T-helper 9 cell (primary cell): Measurements from ENCODE around the gene AFF3.

ENCODE experiments used
- DNase-seq: peaks from one replicate; pipeline ENCODE4 v3.0.0-alpha.2; 2020

The AFF3 gene

GRCh38 chr2:100041946-100042345, 100.4 kb downstream of the AFF3 start:
- DNase-seq = no peak

GRCh38 chr2:100041385-100041784, 101.0 kb downstream of the AFF3 start:
- no peak for DNase-seq

- no peak for DNase-seq
Observed at GRCh38 chr2:100040906-100041305, 101.5 kb downstream of the AFF3 start.

GRCh38 chr2:100039291-100039980, 103.0 kb downstream of the AFF3 start:
- no peak for DNase-seq

- DNase-seq = no peak
Observed at GRCh38 chr2:100038011-100038410, 104.4 kb downstream of the AFF3 start.

- DNase-seq = no peak
Observed at GRCh38 chr2:100036793-100037192, 105.6 kb downstream of the AFF3 start.

GRCh38 chr2:100036026-100036425, 106.4 kb downstream of the AFF3 start:
- no peak for DNase-seq

- DNase-seq = no peak
Observed at GRCh38 chr2:100034431-100034830, 108.0 kb downstream of the AFF3 start.

- DNase-seq = no peak
Observed at GRCh38 chr2:100033976-100034375, 108.4 kb downstream of the AFF3 start.

- DNase-seq = no peak
Observed at GRCh38 chr2:100031604-100032003, 110.8 kb downstream of the AFF3 start.

- no peak for DNase-seq
Observed at GRCh38 chr2:100029460-100029859, 112.9 kb downstream of the AFF3 start.

- DNase-seq = no peak
Observed at GRCh38 chr2:100021791-100022340, 120.5 kb downstream of the AFF3 start.

GRCh38 chr2:100019499-100019898, 122.9 kb downstream of the AFF3 start:
- DNase-seq = no peak

GRCh38 chr2:100018341-100019193, 123.8 kb downstream of the AFF3 start:
- DNase-seq = no peak

GRCh38 chr2:100017633-100018032, 124.8 kb downstream of the AFF3 start:
- DNase-seq = no peak

GRCh38 chr2:100016756-100017155, 125.6 kb downstream of the AFF3 start:
- no peak for DNase-seq

- no peak for DNase-seq
Observed at GRCh38 chr2:100015849-100016248, 126.5 kb downstream of the AFF3 start.

- DNase-seq = no peak
Observed at GRCh38 chr2:100013892-100014677, 128.3 kb downstream of the AFF3 start.

- DNase-seq = no peak
Observed at GRCh38 chr2:100012561-100012960, 129.8 kb downstream of the AFF3 start.

- DNase-seq = no peak
Observed at GRCh38 chr2:100011272-100011731, 131.1 kb downstream of the AFF3 start.

- DNase-seq = no peak
Observed at GRCh38 chr2:100010606-100011005, 131.8 kb downstream of the AFF3 start.

GRCh38 chr2:100009743-100010142, 132.6 kb downstream of the AFF3 start:
- no peak for DNase-seq

GRCh38 chr2:100008956-100009355, 133.4 kb downstream of the AFF3 start:
- DNase-seq = no peak
